ENCODE measurements around the gene ERBB3. TPM values are rescaled to one million over a fixed set of nuclear protein-coding genes. Genes with fewer than 3 reads are reported as not detected.

ERBB3 gene
- total and polyA plus RNA-seq, 8 donors: 26.6 to 367 (median 225) TPM

DNA sequence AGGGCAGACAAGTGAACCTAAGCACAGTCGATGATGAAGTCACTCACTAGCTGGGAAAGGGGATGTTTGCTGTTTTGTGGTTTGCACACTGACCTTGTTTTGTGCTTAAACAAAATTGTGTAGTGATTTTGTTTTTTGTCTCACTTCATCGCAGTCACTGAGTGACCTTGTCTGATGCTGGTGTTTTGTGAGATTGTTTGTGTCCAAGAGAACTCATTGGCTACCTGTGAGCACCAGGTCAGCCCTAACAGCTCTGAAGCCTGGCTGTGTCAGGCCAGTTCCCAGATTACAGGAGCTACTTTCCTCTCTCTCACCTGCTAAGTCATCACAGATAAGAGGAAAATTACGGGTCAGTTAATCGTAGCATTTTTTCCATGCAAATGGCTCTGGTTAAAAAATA is 44.2 kb downstream of the ERBB3 start:
- Histone ChIP-seq H3K4me3 (no peak overlapping the region), H3K27ac (peak overlapping the region in 4 of 5 donors; percentile 48 to 97 (median 92)), H3K9me3 (no peaks in the 10 kb centered on the region), H3K27me3 (no peaks in the 10 kb centered on the region), H3K36me3 (peaks cover 11 to 37% (median 22%) of the 10 kb centered on the region in 4 donors), H3K4me1 (peaks cover 28 to 67% (median 53%) of the 10 kb centered on the region in 4 donors)
- TF ChIP-seq POLR2A (IDR thresholded peaks at IDR 0.05): no peak
- TF ChIP-seq, protein P1, sequence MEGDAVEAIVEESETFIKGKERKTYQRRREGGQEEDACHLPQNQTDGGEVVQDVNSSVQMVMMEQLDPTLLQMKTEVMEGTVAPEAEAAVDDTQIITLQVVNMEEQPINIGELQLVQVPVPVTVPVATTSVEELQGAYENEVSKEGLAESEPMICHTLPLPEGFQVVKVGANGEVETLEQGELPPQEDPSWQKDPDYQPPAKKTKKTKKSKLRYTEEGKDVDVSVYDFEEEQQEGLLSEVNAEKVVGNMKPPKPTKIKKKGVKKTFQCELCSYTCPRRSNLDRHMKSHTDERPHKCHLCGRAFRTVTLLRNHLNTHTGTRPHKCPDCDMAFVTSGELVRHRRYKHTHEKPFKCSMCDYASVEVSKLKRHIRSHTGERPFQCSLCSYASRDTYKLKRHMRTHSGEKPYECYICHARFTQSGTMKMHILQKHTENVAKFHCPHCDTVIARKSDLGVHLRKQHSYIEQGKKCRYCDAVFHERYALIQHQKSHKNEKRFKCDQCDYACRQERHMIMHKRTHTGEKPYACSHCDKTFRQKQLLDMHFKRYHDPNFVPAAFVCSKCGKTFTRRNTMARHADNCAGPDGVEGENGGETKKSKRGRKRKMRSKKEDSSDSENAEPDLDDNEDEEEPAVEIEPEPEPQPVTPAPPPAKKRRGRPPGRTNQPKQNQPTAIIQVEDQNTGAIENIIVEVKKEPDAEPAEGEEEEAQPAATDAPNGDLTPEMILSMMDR (IDR thresholded peaks at IDR 0.05): no peak
- no peak for TF ChIP-seq POLR2AphosphoS5 (IDR thresholded peaks at IDR 0.05)
- no peak for TF ChIP-seq EP300 (IDR thresholded peaks at IDR 0.05)
- 31 to 55% (median 52%) methylated on average over 4 of the region's 4 CpGs for WGBS, 5 donors
- peak in 1 of 2 donors; percentile 59 for DNase-seq
- intact Hi-C loops (cut with DNase I; ENCODE audit: low total_unique reads): loop anchor here (5.0 kb wide), 1 partner anchor 38 kb away; no protein-coding TSS in a partner anchor

DNA sequence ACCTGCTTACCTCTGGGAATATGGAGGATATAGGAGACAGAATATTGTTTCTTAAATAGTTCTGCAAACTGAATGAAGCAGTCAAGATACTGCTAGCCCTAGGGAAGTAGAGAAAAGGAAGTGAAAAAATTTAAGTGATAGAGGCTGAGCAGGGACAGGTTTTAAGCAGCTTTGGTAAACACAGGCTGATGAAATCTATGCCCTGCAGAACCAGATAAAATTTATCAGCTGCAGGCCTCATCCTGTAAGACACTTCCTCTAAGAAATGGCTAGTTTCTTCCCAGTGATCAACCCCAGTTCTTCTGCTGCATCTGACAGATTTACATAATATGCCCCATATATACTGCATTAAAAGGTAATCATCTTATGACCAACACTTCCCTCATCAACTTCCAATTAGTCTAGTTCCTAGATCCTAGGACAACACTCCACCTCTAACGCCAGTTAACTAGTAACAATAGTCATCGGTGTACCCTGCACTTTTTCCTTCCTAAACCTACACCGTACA is 46.8 kb downstream of the ERBB3 start:
- H3K36me3 ChIP-seq: peaks cover 12 to 32% (median 21%) of the 10 kb centered on the region in 4 donors
- no peaks in the 10 kb centered on the region for H3K9me3 ChIP-seq
- no peak for TF ChIP-seq POLR2A (IDR thresholded peaks at IDR 0.05)
- no peak for TF ChIP-seq POLR2AphosphoS5 (IDR thresholded peaks at IDR 0.05)
- TF ChIP-seq EP300 (IDR thresholded peaks at IDR 0.05): no peak
- TF ChIP-seq, protein P1 (IDR thresholded peaks at IDR 0.05): no peak
- peak overlapping the region in 4 of 5 donors; percentile 88 to 97 (median 94) for H3K27ac ChIP-seq
- 33 to 58% (median 42%) methylated on average over 3 of the region's 3 CpGs for WGBS, 5 donors
- H3K4me1 ChIP-seq: peaks cover 28 to 70% (median 56%) of the 10 kb centered on the region in 4 donors
- DNase-seq: no peak
- intact Hi-C loops (cut with DNase I; ENCODE audit: low total_unique reads): no loop called here
- H3K27me3 ChIP-seq: no peaks in the 10 kb centered on the region
- H3K4me3 ChIP-seq: peak overlapping the region in 1 of 4 donors; percentile 67

DNA sequence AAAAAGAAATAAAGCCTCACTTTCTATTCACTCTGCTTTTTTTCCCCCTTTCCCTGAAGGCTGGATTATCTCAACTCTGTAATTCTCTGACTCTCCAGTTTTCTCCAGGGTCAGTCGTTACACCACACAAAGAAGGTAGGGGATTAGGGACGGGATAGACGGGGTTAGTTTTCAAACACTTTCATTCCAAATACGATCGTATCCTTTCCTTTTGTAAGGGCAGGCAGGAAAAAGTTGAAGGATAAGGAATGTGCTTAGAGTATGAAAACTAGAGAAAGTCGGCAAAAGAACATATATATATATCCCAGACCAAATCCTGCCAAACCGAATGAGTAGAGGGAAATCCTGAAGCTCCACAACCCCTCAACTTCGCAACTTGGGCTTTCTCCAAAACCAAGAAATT is 47.5 kb downstream of the ERBB3 start:
- DNase-seq: no peak
- Histone ChIP-seq H3K9me3 (no peaks in the 10 kb centered on the region), H3K27me3 (no peaks in the 10 kb centered on the region), H3K4me1 (peaks cover 28 to 68% (median 53%) of the 10 kb centered on the region in 4 donors), H3K27ac (peak overlapping the region; percentile 53 to 97 (median 93)), H3K4me3 (peak overlapping the region; percentile 32 to 93 (median 73)), H3K36me3 (peaks cover 19 to 32% (median 23%) of the 10 kb centered on the region in 4 donors)
- TF ChIP-seq, protein P1 (IDR thresholded peaks at IDR 0.05): no peak
- no peak for TF ChIP-seq EP300 (IDR thresholded peaks at IDR 0.05)
- TF ChIP-seq POLR2AphosphoS5 (IDR thresholded peaks at IDR 0.05): peak in 1 of 3 donors; percentile 14
- peak in 1 of 4 donors; percentile 26 for TF ChIP-seq POLR2A (IDR thresholded peaks at IDR 0.05)
- intact Hi-C loops (cut with DNase I; ENCODE audit: low total_unique reads): no loop called here
- WGBS, 5 donors: 0 to 2% (median 0%) methylated on average over 8 of the region's 8 CpGs

DNA sequence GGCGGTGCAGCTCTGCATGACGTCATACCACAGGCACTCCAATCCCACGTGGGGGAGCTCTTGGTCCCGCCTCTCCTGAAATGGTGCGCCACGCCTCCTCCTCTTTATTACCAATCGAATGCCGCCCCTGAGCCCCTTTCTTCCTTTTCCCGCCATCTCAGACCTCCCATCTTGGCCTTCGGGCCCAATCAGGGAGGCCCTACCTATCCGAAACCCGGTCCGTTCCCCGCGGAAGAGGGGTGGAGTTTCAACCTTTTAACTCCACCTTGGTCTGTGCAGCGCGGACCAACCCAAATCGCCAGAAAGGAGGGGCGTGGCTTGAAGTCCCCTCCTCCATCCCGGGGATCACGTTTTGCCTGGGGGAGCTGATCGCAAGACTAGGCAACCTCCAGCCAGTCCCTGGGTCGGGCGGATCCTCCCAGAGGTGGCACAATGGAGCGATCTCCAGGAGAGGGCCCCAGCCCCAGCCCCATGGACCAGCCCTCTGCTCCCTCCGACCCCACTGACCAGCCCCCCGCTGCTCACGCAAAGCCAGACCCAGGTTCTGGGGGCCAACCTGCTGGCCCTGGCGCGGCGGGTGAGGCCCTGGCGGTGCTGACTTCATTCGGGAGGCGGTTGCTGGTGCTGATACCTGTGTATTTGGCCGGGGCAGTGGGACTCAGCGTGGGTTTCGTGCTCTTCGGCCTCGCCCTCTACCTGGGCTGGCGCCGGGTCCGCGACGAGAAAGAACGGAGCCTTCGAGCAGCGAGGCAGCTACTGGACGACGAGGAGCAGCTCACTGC is 48.1 kb downstream of the ERBB3 start, which contains the start of gene ESYT1:
Gene ESYT1, plus strand, starts transcription at position 380 of the 782 bp plus-strand sequence. Its CDS starts 53 bp downstream, at position 433.
- Histone ChIP-seq H3K27ac (peak within 1 kb of the TSS; percentile 85 to 97 (median 93)), H3K9me3 (no peaks in the 10 kb centered on the region), H3K4me3 (peak within 1 kb of the TSS; percentile 67 to 93 (median 77)), H3K27me3 (no peaks in the 10 kb centered on the region), H3K4me1 (peaks cover 28 to 62% (median 52%) of the 10 kb centered on the region in 4 donors), H3K36me3 (peaks cover 25 to 33% (median 29%) of the 10 kb centered on the region in 4 donors)
- DNase-seq: peak; percentile 99 to 100
- intact Hi-C loops (cut with DNase I; ENCODE audit: low total_unique reads): no loop called here
- TF ChIP-seq EP300 (IDR thresholded peaks at IDR 0.05): no peak
- peak; percentile 96 to 98 (median 98) for TF ChIP-seq POLR2AphosphoS5 (IDR thresholded peaks at IDR 0.05)
- TF ChIP-seq, protein P1 (IDR thresholded peaks at IDR 0.05): no peak
- TF ChIP-seq POLR2A (IDR thresholded peaks at IDR 0.05): peak in 2 of 4 donors; percentile 49 to 81
- WGBS, 5 donors: 0 to 1% (median 0%) methylated on average over 35 to 49 of the region's 49 CpGs

Data from stomach (tissue), 9 donors.